IMR-90 (cell line): ENCODE results near the gene HACD2. TPM values are rescaled to one million over a fixed set of nuclear protein-coding genes. Genes with fewer than 3 reads are reported as not detected.
A peak's percentile ranks its signal among the peaks of the same experiment; 100 is the strongest.

ENCODE experiments used
- ATAC-seq: fragments of 200-7000 bp; cut with Tn5 transposase; 2 replicates; pipeline ENCODE4 v1.9.1; 2020; ENCODE audit warnings: low read depth, mild to moderate bottlenecking, moderate library complexity
- BruUV-seq: library from RNA; stranded (reverse); fragments of 400-500 nt; replicated peaks from 2 replicates; lab custom pipeline; 2021; lab: Mats Ljungman, UMichigan
- CTCF ChIA-PET: fragments of 300-600 bp; formaldehyde crosslinking; extraction: SDS; loops from one replicate; lab custom pipeline; 2021; ENCODE audit warnings: antibody characterized with exemption; lab: Yijun Ruan, JAX
- POLR2A ChIA-PET: fragments of 300-600 bp; sonication (Branson Sonifier 250); formaldehyde crosslinking; loops from one replicate; lab custom pipeline; 2022; ENCODE audit warnings: antibody characterized with exemption; ENCODE audit not compliant: unreplicated experiment; lab: Charles Lee
- DNase-seq: peaks from one replicate; pipeline ENCODE4 v3.0.0; 2013
- H2AFZ ChIP-seq: replicated peaks from 2 replicates; pipeline ENCODE3; 2013; ENCODE audit warnings: low read length, mild to moderate bottlenecking; ENCODE audit not compliant: poor library complexity
- H2AK5ac ChIP-seq: 2 replicates; pipeline ENCODE4 v1.6.1; 2013; ENCODE audit warnings: low read depth, low read length, inconsistent platforms
- H2AK9ac ChIP-seq: replicated peaks from 2 replicates; pipeline ENCODE3; 2013; ENCODE audit warnings: mild to moderate bottlenecking, low read depth, low read length, moderate library complexity; ENCODE audit not compliant: poor library complexity
- H2BK120ac ChIP-seq: 2 replicates; pipeline ENCODE4 v1.6.1; 2013; ENCODE audit warnings: low read depth, low read length, inconsistent platforms
- H2BK15ac ChIP-seq: 3 replicates; pipeline ENCODE4 v1.6.1; 2013; ENCODE audit warnings: low read depth, low read length, inconsistent platforms
- H2BK20ac ChIP-seq: 2 replicates; pipeline ENCODE4 v1.6.1; 2013; ENCODE audit warnings: low read depth, mild to moderate bottlenecking, inconsistent platforms, low read length, moderate library complexity
- H2BK5ac ChIP-seq: 2 replicates; pipeline ENCODE4 v1.6.1; 2013; ENCODE audit warnings: mild to moderate bottlenecking, low read depth, low read length, inconsistent platforms; ENCODE audit not compliant: poor library complexity, severe bottlenecking
- H3K14ac ChIP-seq: replicated peaks from 2 replicates; pipeline ENCODE4 v1.6.1; 2013; ENCODE audit warnings: low read depth, low read length, inconsistent platforms
- H3K18ac ChIP-seq: 2 replicates; pipeline ENCODE4 v1.6.1; 2013; ENCODE audit warnings: low read depth, low read length, control low read depth
- H3K23ac ChIP-seq: 2 replicates; pipeline ENCODE4 v1.6.1; 2013; ENCODE audit warnings: low read depth, low read length, inconsistent platforms
- H3K27ac ChIP-seq: 2 replicates; pipeline ENCODE4 v1.5.1; 2013; ENCODE audit warnings: mild to moderate bottlenecking, control low read depth, low read length; ENCODE audit not compliant: insufficient read depth
- H3K27me3 ChIP-seq: 2 replicates; pipeline ENCODE4 v1.6.1; 2013; ENCODE audit warnings: low read length; ENCODE audit not compliant: control insufficient read depth, insufficient read depth
- H3K36me3 ChIP-seq: 2 replicates; pipeline ENCODE4 v1.6.1; 2013; ENCODE audit warnings: low read length, mixed read lengths; ENCODE audit not compliant: control insufficient read depth, insufficient read depth
- H3K4ac ChIP-seq: 2 replicates; pipeline ENCODE4 v1.6.1; 2013; ENCODE audit warnings: low read depth, low read length, inconsistent platforms
- H3K4me1 ChIP-seq: 2 replicates; pipeline ENCODE4 v1.6.1; 2013; ENCODE audit warnings: low read length, mixed read lengths; ENCODE audit not compliant: control insufficient read depth, insufficient read depth
- H3K4me2 ChIP-seq: 2 replicates; pipeline ENCODE4 v1.6.1; 2013; ENCODE audit warnings: low read depth, mild to moderate bottlenecking, control low read depth, low read length, moderate library complexity
- H3K4me3 ChIP-seq: 2 replicates; pipeline ENCODE4 v1.5.1; 2013; ENCODE audit warnings: low read depth, mild to moderate bottlenecking, control low read depth, low read length, moderate library complexity; ENCODE audit not compliant: insufficient read depth
- H3K56ac ChIP-seq: 2 replicates; pipeline ENCODE4 v1.6.1; 2013; ENCODE audit warnings: low read length, inconsistent platforms; ENCODE audit not compliant: insufficient read depth; ENCODE audit errors: extremely low read depth
- H3K79me1 ChIP-seq, 2 experiments: 2 replicates each; pipeline ENCODE4 v1.6.1; 2013; ENCODE audit warnings: low read length in 2 of 2, inconsistent platforms in 1 of 2, low read depth in 1 of 2
- H3K9ac ChIP-seq: 2 replicates; pipeline ENCODE4 v1.6.1; 2013; ENCODE audit warnings: low read depth, low read length, control low read depth
- H3K9me1 ChIP-seq: 2 replicates; pipeline ENCODE4 v1.6.1; 2013; ENCODE audit warnings: low read length, inconsistent platforms; ENCODE audit not compliant: insufficient read depth
- H3K9me3 ChIP-seq: 2 replicates; pipeline ENCODE4 v1.6.1; 2013; ENCODE audit warnings: low read length; ENCODE audit not compliant: control insufficient read depth, insufficient read depth
- H4K20me1 ChIP-seq: 2 replicates; pipeline ENCODE4 v1.6.1; 2013; ENCODE audit warnings: low read length, inconsistent platforms; ENCODE audit not compliant: insufficient read depth
- H4K5ac ChIP-seq: 2 replicates; pipeline ENCODE4 v1.6.1; 2013; ENCODE audit warnings: mild to moderate bottlenecking, low read depth, low read length, control low read depth
- H4K8ac ChIP-seq, 2 experiments: 2 replicates each; pipeline ENCODE4 v1.6.1; 2013; ENCODE audit warnings: low read depth in 2 of 2, low read length in 2 of 2, control low read depth in 1 of 2, inconsistent platforms in 1 of 2
- H4K91ac ChIP-seq: 2 replicates; pipeline ENCODE4 v1.6.1; 2013; ENCODE audit warnings: low read depth, low read length, inconsistent platforms; ENCODE audit not compliant: insufficient read depth
- BHLHE40 ChIP-seq: fragments of 150-350 bp; IDR thresholded peaks from 2 replicates; pipeline ENCODE4 v1.6.1; 2016; ENCODE audit warnings: mild to moderate bottlenecking, low read depth, low read length
- CEBPB ChIP-seq: IDR thresholded peaks from 2 replicates; pipeline ENCODE4 v1.6.1; 2012; ENCODE audit warnings: low read depth, low read length, improper control_type of control experiment
- CHD1 ChIP-seq: IDR thresholded peaks from 2 replicates; pipeline ENCODE4 v1.6.1; 2012; ENCODE audit warnings: low read depth, low read length, improper control_type of control experiment
- CTCF ChIP-seq: conservative IDR thresholded peaks from 2 replicates; pipeline ENCODE4 v1.5.1; 2012; ENCODE audit warnings: mild to moderate bottlenecking, low read depth, low read length, improper control_type of control experiment
- ELK1 ChIP-seq: fragments of 150-350 bp; IDR thresholded peaks from 2 replicates; pipeline ENCODE4 v1.6.1; 2016; ENCODE audit warnings: low read depth, mild to moderate bottlenecking, low read length, moderate library complexity, borderline replicate concordance
- FOS ChIP-seq: fragments of 150-350 bp; IDR thresholded peaks from 2 replicates; pipeline ENCODE4 v1.6.1; 2016; ENCODE audit warnings: low read depth, low read length
- MAFK ChIP-seq: IDR thresholded peaks from 2 replicates; pipeline ENCODE4 v1.6.1; 2012; ENCODE audit warnings: low read depth, low read length, improper control_type of control experiment
- MAZ ChIP-seq: IDR thresholded peaks from 2 replicates; pipeline ENCODE4 v1.6.1; 2012; ENCODE audit warnings: low read depth, mild to moderate bottlenecking, low read length, improper control_type of control experiment, moderate library complexity, borderline replicate concordance
- MXI1 ChIP-seq: IDR thresholded peaks from 2 replicates; pipeline ENCODE4 v1.6.1; 2012; ENCODE audit warnings: low read depth, mild to moderate bottlenecking, low read length, moderate library complexity, borderline replicate concordance
- NFE2L2 ChIP-seq: fragments of 150-350 bp; IDR thresholded peaks from 2 replicates; pipeline ENCODE4 v1.6.1; 2016; ENCODE audit warnings: low read depth, mild to moderate bottlenecking, low read length
- POLR2A ChIP-seq: IDR thresholded peaks from 2 replicates; pipeline ENCODE4 v1.6.1; 2012; ENCODE audit warnings: mild to moderate bottlenecking, low read depth, low read length
- RCOR1 ChIP-seq: IDR thresholded peaks from 2 replicates; pipeline ENCODE4 v1.6.1; 2012; ENCODE audit warnings: mild to moderate bottlenecking, low read length, improper control_type of control experiment; ENCODE audit not compliant: insufficient replicate concordance
- RFX5 ChIP-seq: IDR thresholded peaks from 2 replicates; pipeline ENCODE4 v1.8.0; 2012; ENCODE audit warnings: low read depth, mild to moderate bottlenecking, low read length, moderate library complexity
- USF2 ChIP-seq: fragments of 150-350 bp; IDR thresholded peaks from 2 replicates; pipeline ENCODE4 v1.6.1; 2017; ENCODE audit warnings: mild to moderate bottlenecking, antibody characterized with exemption, low read length, low read depth
- WGBS, 2 experiments: methylation state at CpG; one replicate each; pipeline versions ENCODE4 v1.1.5 to v1.1.7; 2013; ENCODE audit warnings: missing lambda C conversion rate in 2 of 2; ENCODE audit not compliant: insufficient read length in 1 of 2; ENCODE audit errors: extremely low coverage in 2 of 2; 5-methylcytosine and 5-hydroxymethylcytosine counted together
- dilution Hi-C: fragments of 300-500 bp; cut with HindIII; formaldehyde crosslinking; loops from one replicate; pipeline ENCODE4 v1.14.3; 2018; ENCODE audit warnings: low sequenced_read_pairs; ENCODE audit not compliant: unreplicated experiment
- in situ Hi-C: fragments of 300-500 bp; cut with MboI; formaldehyde crosslinking; loops from 3 replicates; pipeline ENCODE4 v1.14.3; 2019; ENCODE audit warnings: low sequenced_read_pairs, inconsistent platforms, mixed read lengths
- intact Hi-C: fragments of 100-400 bp; cut with micrococcal nuclease; formaldehyde crosslinking; loops from 2 replicates; pipeline ENCODE4 v1.10.0; 2022
- polyA plus RNA-seq, 3 experiments: library from polyadenylated mRNA; depleted of rRNA; stranded (reverse); fragments of >200 nt; gene quantifications; 2 replicates each; pipeline ENCODE4 v1.2.3, GENCODE V29; 2012; ENCODE audit warnings: low replicate concordance in 1 of 3
- total RNA-seq: library from RNA; depleted of rRNA; stranded (reverse); fragments of >200 nt; gene quantifications from 2 replicates; pipeline ENCODE4 v1.2.3, GENCODE V29; 2012

The HACD2 gene
- total and polyA plus RNA-seq, 2 of the 4 experiments (the other 2 are of a cell fraction) = 21.5 to 22.6 TPM

GRCh38 chr3:123481722-123482457, 103.0 kb downstream of the HACD2 start:
- no peak overlapping the region for H4K5ac ChIP-seq
- ATAC-seq (no peak), DNase-seq (no peak)
- no peak overlapping the region for H3K4ac ChIP-seq
- H3K79me1 ChIP-seq = no peaks in the 10 kb centered on the region
- in situ Hi-C loops = no loop called here
- H3K9ac ChIP-seq = no peak overlapping the region
- dilution Hi-C loops = no loop called here
- intact Hi-C loops = no loop called here
- H3K36me3 ChIP-seq = no peaks in the 10 kb centered on the region
- H3K56ac ChIP-seq = no peak overlapping the region
- H4K91ac ChIP-seq = no peak overlapping the region
- no peak overlapping the region for H3K4me2 ChIP-seq
- no peaks in the 10 kb centered on the region for H4K20me1 ChIP-seq
- ChIA-PET CTCF (no interaction called here), POLR2A (no interaction called here)
- WGBS, 2 experiments = 57% methylated on average over 3 of the region's 12 CpGs; no CpG with 5 or more reads in 1 of the 2 experiments
- H3K4me1 ChIP-seq = no peaks in the 10 kb centered on the region
- TF ChIP-seq BHLHE40 (no peak), MAZ (no peak), CEBPB (no peak), POLR2A (no peak), RCOR1 (no peak), FOS (no peak), CTCF (no peak), NFE2L2 (no peak), ELK1 (no peak), RFX5 (no peak), CHD1 (no peak), USF2 (no peak), MAFK (no peak), MXI1 (no peak)
- H3K4me3 ChIP-seq = no peak overlapping the region
- H2BK120ac ChIP-seq = no peak overlapping the region
- H3K27ac ChIP-seq = no peak overlapping the region
- H3K14ac ChIP-seq = no peak overlapping the region
- no peak overlapping the region for H4K8ac ChIP-seq
- H2BK15ac ChIP-seq = no peak overlapping the region
- BruUV-seq = no TSS peak
- peak overlapping the region; percentile 15 for H2AK9ac ChIP-seq
- H3K23ac ChIP-seq = no peak overlapping the region
- H3K9me1 ChIP-seq = no peaks in the 10 kb centered on the region
- H2AK5ac ChIP-seq = no peak overlapping the region
- no peak overlapping the region for H3K18ac ChIP-seq
- no peak overlapping the region for H2BK20ac ChIP-seq
- H3K27me3 ChIP-seq = peaks cover 54% of the 10 kb centered on the region
- H2AFZ ChIP-seq = no peak overlapping the region
- H3K9me3 ChIP-seq = no peaks in the 10 kb centered on the region
- no peak overlapping the region for H2BK5ac ChIP-seq
